Panc1 (cell line): ENCODE results near the gene MON1A. TPM values are rescaled to one million over a fixed set of nuclear protein-coding genes. Genes with fewer than 3 reads are reported as not detected.

Experiments
- ATAC-seq: fragments of 200-7000 bp; cut with Tn5 transposase; 2 replicates; pipeline ENCODE4 v1.9.1; 2020; ENCODE audit warnings: mild to moderate bottlenecking, moderate library complexity
- BruUV-seq: library from RNA; stranded (reverse); fragments of 400-500 nt; replicated peaks from 2 replicates; lab custom pipeline; 2021; lab: Mats Ljungman, UMichigan
- CTCF ChIA-PET: fragments of 300-600 bp; sonication (Branson Sonifier 250); formaldehyde crosslinking; loops from one replicate; lab custom pipeline; 2022; ENCODE audit warnings: antibody characterized with exemption; lab: Charles Lee
- POLR2A ChIA-PET: fragments of 300-600 bp; sonication (Branson Sonifier 250); formaldehyde crosslinking; loops from one replicate; lab custom pipeline; 2022; ENCODE audit warnings: antibody characterized with exemption; lab: Charles Lee
- DNase-seq: peaks from one replicate; pipeline ENCODE4 v3.0.0-alpha.2; 2010; ENCODE audit warnings: low read depth, low spot score
- H3K27ac ChIP-seq: 2 replicates; pipeline ENCODE4 v1.5.1; 2011; ENCODE audit warnings: mild to moderate bottlenecking, low read length, inconsistent platforms
- H3K27me3 ChIP-seq: fragments of 200-500 bp; sonication (Bioruptor generic); 2 replicates; pipeline ENCODE4 v1.6.0; 2014; ENCODE audit warnings: low read length, inconsistent platforms; ENCODE audit not compliant: control insufficient read depth, insufficient read depth
- H3K36me3 ChIP-seq: fragments of 200-500 bp; sonication (Bioruptor generic); 2 replicates; pipeline ENCODE4 v1.5.1; 2014; ENCODE audit warnings: inconsistent platforms, mild to moderate bottlenecking, low read length, moderate library complexity; ENCODE audit not compliant: control insufficient read depth, insufficient read depth
- H3K4me1 ChIP-seq: 2 replicates; pipeline ENCODE4 v1.5.1; 2011; ENCODE audit warnings: inconsistent platforms, mild to moderate bottlenecking, low read length, moderate library complexity; ENCODE audit not compliant: control insufficient read depth, insufficient read depth
- H3K4me3 ChIP-seq, 2 experiments: 2 replicates each; pipeline ENCODE4 v1.5.1; 2011 to 2012; ENCODE audit warnings: low read depth in 2 of 2, low read length in 2 of 2, mild to moderate bottlenecking in 2 of 2, inconsistent platforms in 1 of 2, moderate library complexity in 1 of 2
- H3K9me3 ChIP-seq: fragments of 200-500 bp; sonication (Bioruptor generic); 2 replicates; pipeline ENCODE4 v1.5.1; 2014; ENCODE audit warnings: low read depth, mild to moderate bottlenecking, inconsistent platforms, low read length, moderate library complexity; ENCODE audit not compliant: control insufficient read depth, insufficient read depth
- CTCF ChIP-seq: fragments of 450-650 bp; IDR thresholded peaks from 2 replicates; pipeline ENCODE4 v1.5.1; 2017; ENCODE audit warnings: mild to moderate bottlenecking
- POLR2AphosphoS5 ChIP-seq: IDR thresholded peaks from 2 replicates; pipeline ENCODE4 v1.6.1; 2012; ENCODE audit warnings: mild to moderate bottlenecking, low read depth, low read length, moderate library complexity
- REST ChIP-seq, 2 experiments: IDR thresholded peaks; 2 replicates each; pipeline ENCODE4 v1.6.1; 2011 to 2012; ENCODE audit warnings: low read depth in 2 of 2, control low read depth in 1 of 2, low read length in 1 of 2, mild to moderate bottlenecking in 1 of 2, moderate library complexity in 1 of 2; ENCODE audit not compliant: insufficient read depth in 1 of 2
- SIN3A ChIP-seq: IDR thresholded peaks from 2 replicates; pipeline ENCODE4 v1.6.1; 2012; ENCODE audit warnings: low read depth, mild to moderate bottlenecking, low read length, moderate library complexity, borderline replicate concordance; ENCODE audit not compliant: insufficient read depth
- TCF7L2 ChIP-seq: IDR thresholded peaks from 2 replicates; pipeline ENCODE4 v1.6.1; 2011; ENCODE audit warnings: mild to moderate bottlenecking, low read depth, low read length, inconsistent platforms
- in situ Hi-C: cut with HindIII; loops from 2 replicates; pipeline ENCODE4 v1.10.0; 2016; ENCODE audit warnings: low sequenced_read_pairs, low pct_unique_long_range_greater_than_20kb
- intact Hi-C: fragments of 100-400 bp; cut with micrococcal nuclease; formaldehyde crosslinking; loops from one replicate; pipeline ENCODE4 v1.10.0; 2022; ENCODE audit not compliant: unreplicated experiment
- total RNA-seq: library from RNA; stranded (reverse); gene quantifications from one replicate; pipeline ENCODE4 v1.2.1, GENCODE V29; 2021; ENCODE audit not compliant: unreplicated experiment

Gene MON1A
- total RNA-seq, 1 experiment from 2014 or later: 12.9 TPM

- CTCF ChIA-PET: no interaction called here
- no peak overlapping the region for H3K27ac ChIP-seq
- H3K36me3 ChIP-seq: no peaks in the 10 kb centered on the region
- intact Hi-C loops: no loop called here
- no peak for ATAC-seq
- no peak for TF ChIP-seq POLR2AphosphoS5
- TF ChIP-seq CTCF: no peak
- no peak for TF ChIP-seq SIN3A
- no peak for TF ChIP-seq REST (IDR thresholded peaks at IDR 0.05; ENCODE audit: insufficient read depth in 1 of 2, low read depth in 2 of 2, low read length in 1 of 2)
- TF ChIP-seq TCF7L2: no peak
- BruUV-seq: no TSS peak
- H3K27me3 ChIP-seq: no peaks in the 10 kb centered on the region
- H3K9me3 ChIP-seq: no peaks in the 10 kb centered on the region
- in situ Hi-C loops: no loop called here
- H3K4me1 ChIP-seq: no peaks in the 10 kb centered on the region
- no peak for DNase-seq
- POLR2A ChIA-PET: no interaction called here
- H3K4me3 ChIP-seq: no peak overlapping the region
Observed at GRCh38 chr3:49872801-49873281, 56.8 kb downstream of the MON1A start.

GRCh38 chr3:49871531-49872153, 58.0 kb downstream of the MON1A start:
- Histone ChIP-seq H3K9me3 (no peaks in the 10 kb centered on the region), H3K27ac (no peak overlapping the region), H3K36me3 (no peaks in the 10 kb centered on the region), H3K4me3 (no peak overlapping the region), H3K4me1 (no peaks in the 10 kb centered on the region), H3K27me3 (no peaks in the 10 kb centered on the region)
- intact Hi-C loops: no loop called here
- BruUV-seq: no TSS peak
- ChIA-PET CTCF (no interaction called here), POLR2A (no interaction called here)
- in situ Hi-C loops: no loop called here
- TF ChIP-seq SIN3A: no peak
- no peak for TF ChIP-seq TCF7L2
- no peak for TF ChIP-seq CTCF
- no peak for TF ChIP-seq POLR2AphosphoS5
- no peak for TF ChIP-seq REST (IDR thresholded peaks at IDR 0.05; ENCODE audit: insufficient read depth in 1 of 2, low read depth in 2 of 2, low read length in 1 of 2)
- ATAC-seq (no peak), DNase-seq (no peak)
